Parathyroid adenoma (tissue), 2 donors: ENCODE measurements around the gene DNAJB1.

Experiments used
- H2AFZ ChIP-seq: fragments of 300-600 bp; sonication (generic); one replicate; pipeline ENCODE4 v1.7.0; 2017; ENCODE audit warnings: antibody characterized with exemption, mild to moderate bottlenecking
- H3K27ac ChIP-seq: fragments of 300-600 bp; sonication (generic); one replicate; pipeline ENCODE4 v1.7.0; 2017
- H3K27me3 ChIP-seq: fragments of 300-600 bp; sonication (generic); one replicate; pipeline ENCODE4 v1.7.0; 2017; ENCODE audit warnings: low read length; ENCODE audit not compliant: control insufficient read depth, insufficient read depth
- H3K36me3 ChIP-seq: fragments of 300-600 bp; sonication (generic); one replicate; pipeline ENCODE4 v1.7.0; 2017; ENCODE audit warnings: low read length; ENCODE audit not compliant: control insufficient read depth, insufficient read depth
- H3K4me1 ChIP-seq: fragments of 300-600 bp; sonication (generic); one replicate; pipeline ENCODE4 v1.7.0; 2017; ENCODE audit warnings: control low read depth
- H3K4me2 ChIP-seq: fragments of 300-600 bp; sonication (generic); one replicate; pipeline ENCODE4 v1.7.0; 2017; ENCODE audit warnings: low read length
- H3K4me3 ChIP-seq: fragments of 300-600 bp; sonication (generic); one replicate; pipeline ENCODE4 v1.7.0; 2017; ENCODE audit warnings: low read depth, low read length
- H3K79me2 ChIP-seq: fragments of 300-600 bp; sonication (generic); one replicate; pipeline ENCODE4 v1.7.0; 2017; ENCODE audit warnings: control low read depth
- H3K9ac ChIP-seq: fragments of 300-600 bp; sonication (generic); one replicate; pipeline ENCODE4 v1.7.0; 2017; ENCODE audit warnings: mild to moderate bottlenecking
- H3K9me3 ChIP-seq: fragments of 300-600 bp; sonication (generic); one replicate; pipeline ENCODE4 v1.7.0; 2017; ENCODE audit warnings: low read length; ENCODE audit not compliant: control insufficient read depth
- TF ChIP-seq, protein P1 (sequence below): fragments of 300-600 bp; sonication (generic); IDR thresholded peaks from one replicate; pipeline ENCODE4 v1.7.0; 2017; ENCODE audit warnings: antibody characterized with exemption, mild to moderate bottlenecking
- donor health status: primary hyperparathyroidism.

DNAJB1 gene

DNA sequence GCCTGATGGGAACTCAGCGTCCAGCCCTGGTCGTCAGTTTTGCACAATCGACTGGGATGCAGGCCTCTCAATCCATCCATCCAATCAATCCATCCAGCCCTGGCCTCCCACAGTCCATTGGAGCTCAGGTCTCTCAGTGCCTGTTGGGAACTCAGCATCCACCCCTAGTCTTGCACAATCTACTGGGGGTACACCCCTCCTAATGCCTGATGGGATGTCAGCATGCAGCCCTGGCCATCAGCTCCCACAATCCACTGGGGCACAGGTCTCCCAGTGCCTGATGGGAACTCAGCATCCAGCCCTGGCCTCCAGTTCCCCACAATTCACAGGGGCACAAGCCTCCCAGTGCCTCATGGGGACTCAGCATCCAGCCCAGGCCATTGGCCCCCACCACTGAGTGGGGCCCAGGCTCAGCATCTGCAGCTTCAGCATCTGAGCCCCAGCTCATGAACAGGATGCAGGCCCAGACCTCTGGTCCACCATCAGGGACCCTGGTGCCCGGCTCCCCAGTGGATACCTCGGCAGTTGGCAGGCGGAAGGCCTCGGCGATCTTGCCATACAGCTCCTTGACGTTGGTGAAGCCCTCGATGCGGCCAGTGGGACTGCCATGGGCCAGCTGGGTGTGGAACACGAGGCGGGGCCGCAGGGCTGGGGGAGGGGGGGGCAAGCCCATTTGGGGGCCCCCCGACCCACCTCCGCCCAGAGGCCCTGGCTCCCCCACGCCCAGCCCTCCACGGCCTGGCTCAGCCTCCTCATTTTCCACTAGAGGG is 35.8 kb downstream of the DNAJB1 start:
- H3K9ac ChIP-seq, result no peak overlapping the region
- no peak overlapping the region for H3K4me2 ChIP-seq
- TF ChIP-seq, protein P1, sequence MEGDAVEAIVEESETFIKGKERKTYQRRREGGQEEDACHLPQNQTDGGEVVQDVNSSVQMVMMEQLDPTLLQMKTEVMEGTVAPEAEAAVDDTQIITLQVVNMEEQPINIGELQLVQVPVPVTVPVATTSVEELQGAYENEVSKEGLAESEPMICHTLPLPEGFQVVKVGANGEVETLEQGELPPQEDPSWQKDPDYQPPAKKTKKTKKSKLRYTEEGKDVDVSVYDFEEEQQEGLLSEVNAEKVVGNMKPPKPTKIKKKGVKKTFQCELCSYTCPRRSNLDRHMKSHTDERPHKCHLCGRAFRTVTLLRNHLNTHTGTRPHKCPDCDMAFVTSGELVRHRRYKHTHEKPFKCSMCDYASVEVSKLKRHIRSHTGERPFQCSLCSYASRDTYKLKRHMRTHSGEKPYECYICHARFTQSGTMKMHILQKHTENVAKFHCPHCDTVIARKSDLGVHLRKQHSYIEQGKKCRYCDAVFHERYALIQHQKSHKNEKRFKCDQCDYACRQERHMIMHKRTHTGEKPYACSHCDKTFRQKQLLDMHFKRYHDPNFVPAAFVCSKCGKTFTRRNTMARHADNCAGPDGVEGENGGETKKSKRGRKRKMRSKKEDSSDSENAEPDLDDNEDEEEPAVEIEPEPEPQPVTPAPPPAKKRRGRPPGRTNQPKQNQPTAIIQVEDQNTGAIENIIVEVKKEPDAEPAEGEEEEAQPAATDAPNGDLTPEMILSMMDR, result no peak
- H3K4me3 ChIP-seq, result no peak overlapping the region
- H3K36me3 ChIP-seq, result no peaks in the 10 kb centered on the region
- H3K27ac ChIP-seq, result no peak overlapping the region
- H3K27me3 ChIP-seq, result no peaks in the 10 kb centered on the region
- H3K4me1 ChIP-seq, result no peaks in the 10 kb centered on the region
- peaks cover 4% of the 10 kb centered on the region for H3K79me2 ChIP-seq
- H2AFZ ChIP-seq, result no peak overlapping the region
- no peaks in the 10 kb centered on the region for H3K9me3 ChIP-seq

DNA sequence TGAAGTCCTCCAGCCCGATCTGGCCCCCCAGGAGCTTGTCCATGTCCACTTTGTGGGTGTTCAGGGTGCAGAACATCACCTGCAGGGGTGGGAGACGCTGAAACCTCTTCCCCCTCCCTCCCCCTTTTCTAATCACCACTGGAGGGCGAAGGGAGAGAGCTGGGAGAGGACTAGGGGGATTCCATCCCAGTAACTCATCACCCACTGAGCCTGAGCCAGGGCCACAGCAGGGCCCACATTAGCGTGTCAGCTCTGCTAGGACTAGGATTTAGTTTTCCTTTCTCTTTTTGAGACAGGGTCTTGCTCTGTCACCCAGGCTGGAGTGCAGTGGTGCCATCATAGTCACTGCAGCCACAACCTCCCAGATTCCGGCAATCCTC is 37.5 kb downstream of the DNAJB1 start:
- Histone ChIP-seq H3K27me3 (no peaks in the 10 kb centered on the region), H3K4me2 (no peak overlapping the region), H3K4me3 (no peak overlapping the region), H3K36me3 (no peaks in the 10 kb centered on the region), H3K79me2 (no peaks in the 10 kb centered on the region), H3K27ac (no peak overlapping the region), H2AFZ (no peak overlapping the region), H3K9me3 (no peaks in the 10 kb centered on the region), H3K9ac (no peak overlapping the region), H3K4me1 (no peaks in the 10 kb centered on the region)
- TF ChIP-seq, protein P1, result no peak

DNA sequence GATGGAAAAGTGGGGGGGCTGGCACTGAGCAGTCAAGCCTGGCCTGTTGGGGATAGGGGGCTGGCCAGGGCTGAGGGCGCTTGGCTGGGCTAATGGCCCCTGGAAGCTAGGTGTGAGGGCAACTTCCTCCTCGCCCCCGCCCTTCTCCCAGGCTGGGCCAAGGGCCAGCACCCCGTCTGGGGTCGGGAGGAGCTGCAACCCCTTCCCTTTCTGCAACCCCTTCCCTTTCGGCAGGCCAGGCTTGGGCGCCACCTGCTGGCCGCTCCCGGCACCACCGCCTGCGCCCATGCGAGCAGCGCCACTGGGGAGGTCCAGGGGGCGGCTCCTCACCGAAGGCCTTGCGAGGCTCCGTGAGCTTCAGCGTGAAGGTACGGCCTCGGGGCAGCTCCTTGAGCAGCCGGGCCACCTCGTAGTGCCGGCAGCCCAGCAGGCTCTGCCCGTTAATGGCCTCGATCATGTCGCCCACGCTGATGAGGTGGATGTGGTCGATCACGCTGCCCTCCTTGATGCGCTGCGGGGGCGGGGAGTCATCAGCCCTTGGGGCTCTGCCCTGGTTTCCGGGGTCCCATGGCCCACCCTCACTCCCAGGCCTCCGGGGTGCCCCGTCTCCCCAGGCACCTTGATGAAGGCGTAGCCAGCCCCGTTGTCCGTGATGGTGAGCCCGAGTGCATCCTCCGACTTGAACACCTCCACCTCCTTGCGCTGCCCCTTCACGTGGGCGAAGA is 38.1 kb downstream of the DNAJB1 start:
- Histone ChIP-seq H3K79me2 (no peaks in the 10 kb centered on the region), H3K9ac (no peak overlapping the region), H3K36me3 (no peaks in the 10 kb centered on the region), H2AFZ (no peak overlapping the region), H3K27me3 (no peaks in the 10 kb centered on the region), H3K4me3 (no peak overlapping the region), H3K4me1 (peaks cover 3% of the 10 kb centered on the region), H3K9me3 (no peaks in the 10 kb centered on the region), H3K4me2 (no peak overlapping the region), H3K27ac (no peak overlapping the region)
- TF ChIP-seq, protein P1, result peak; percentile 50

DNA sequence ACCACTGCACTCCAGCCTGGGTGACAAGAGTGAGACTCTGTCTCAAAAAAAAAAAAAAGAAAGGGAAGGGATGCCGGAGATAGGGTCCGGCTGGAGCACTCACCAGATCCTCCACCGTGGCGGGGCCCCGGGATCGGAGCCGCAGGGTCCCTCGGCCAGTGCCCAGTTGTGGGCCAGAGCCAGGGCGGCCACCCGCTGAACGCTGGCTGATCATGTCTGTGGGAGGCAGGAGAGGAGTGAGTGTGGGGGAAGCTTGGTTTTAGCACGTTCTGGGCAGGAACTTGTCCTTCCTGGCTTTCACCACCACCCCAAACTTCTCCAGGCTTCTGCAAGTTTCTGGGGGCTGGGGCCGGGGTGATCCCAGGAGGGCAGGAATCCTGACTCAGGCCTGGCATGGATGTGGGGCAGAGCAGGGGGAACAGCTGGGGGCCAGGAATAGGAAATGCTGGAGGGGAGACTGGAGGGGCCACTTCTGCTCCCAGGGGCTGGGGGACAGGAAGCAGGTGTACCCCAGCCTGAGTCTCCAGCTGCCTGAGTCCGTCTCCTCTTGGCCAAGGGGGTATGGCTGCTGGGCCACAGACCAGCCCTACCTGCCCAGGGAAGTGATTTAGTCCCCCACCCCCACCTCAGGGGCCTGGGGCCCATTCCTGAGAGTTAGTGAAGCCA is 38.8 kb downstream of the DNAJB1 start:
- H3K9me3 ChIP-seq, result no peaks in the 10 kb centered on the region
- no peak overlapping the region for H3K4me2 ChIP-seq
- no peaks in the 10 kb centered on the region for H3K27me3 ChIP-seq
- H3K27ac ChIP-seq, result no peak overlapping the region
- H3K4me1 ChIP-seq, result peaks cover 6% of the 10 kb centered on the region
- H3K36me3 ChIP-seq, result no peaks in the 10 kb centered on the region
- no peak overlapping the region for H2AFZ ChIP-seq
- TF ChIP-seq, protein P1, result no peak
- no peak overlapping the region for H3K4me3 ChIP-seq
- H3K9ac ChIP-seq, result no peak overlapping the region
- no peaks in the 10 kb centered on the region for H3K79me2 ChIP-seq
